Measurements from ENCODE around the gene KCNH4. TPM values are rescaled to one million over a fixed set of nuclear protein-coding genes. Genes with fewer than 3 reads are reported as not detected.
"Not testable (repeated sequence)": the region's sequence is repeated elsewhere in the genome, so short reads cannot be mapped to it uniquely, and the experiment has no call there.

Gene KCNH4
- total RNA-seq, 4 donors from 2014 or later, result 0.30 TPM; not detected in 3

DNA sequence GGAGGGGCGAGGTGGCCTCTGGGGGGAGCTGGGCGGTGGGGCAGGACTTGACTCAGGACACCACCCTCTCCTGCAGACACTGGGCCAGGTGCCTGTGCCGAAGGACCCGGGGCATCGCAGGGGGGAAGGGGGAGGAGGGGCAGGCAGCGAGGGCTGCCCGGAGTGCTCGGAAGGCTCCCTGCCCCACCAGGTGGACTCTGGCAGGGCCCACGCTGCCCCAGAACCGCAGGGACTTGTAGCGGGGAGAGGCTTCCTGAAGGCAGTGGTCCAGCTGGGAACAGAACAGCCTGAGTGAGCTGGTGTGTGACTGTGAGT, 8.7 kb upstream of the KCNH4 start:
- peaks cover 0 to 33% (median 0%) of the 10 kb centered on the region in 3 donors for H3K36me3 ChIP-seq
- 75 to 86% methylated on average over 8 to 9 of the region's 11 CpGs for WGBS, 2 donors

DNA sequence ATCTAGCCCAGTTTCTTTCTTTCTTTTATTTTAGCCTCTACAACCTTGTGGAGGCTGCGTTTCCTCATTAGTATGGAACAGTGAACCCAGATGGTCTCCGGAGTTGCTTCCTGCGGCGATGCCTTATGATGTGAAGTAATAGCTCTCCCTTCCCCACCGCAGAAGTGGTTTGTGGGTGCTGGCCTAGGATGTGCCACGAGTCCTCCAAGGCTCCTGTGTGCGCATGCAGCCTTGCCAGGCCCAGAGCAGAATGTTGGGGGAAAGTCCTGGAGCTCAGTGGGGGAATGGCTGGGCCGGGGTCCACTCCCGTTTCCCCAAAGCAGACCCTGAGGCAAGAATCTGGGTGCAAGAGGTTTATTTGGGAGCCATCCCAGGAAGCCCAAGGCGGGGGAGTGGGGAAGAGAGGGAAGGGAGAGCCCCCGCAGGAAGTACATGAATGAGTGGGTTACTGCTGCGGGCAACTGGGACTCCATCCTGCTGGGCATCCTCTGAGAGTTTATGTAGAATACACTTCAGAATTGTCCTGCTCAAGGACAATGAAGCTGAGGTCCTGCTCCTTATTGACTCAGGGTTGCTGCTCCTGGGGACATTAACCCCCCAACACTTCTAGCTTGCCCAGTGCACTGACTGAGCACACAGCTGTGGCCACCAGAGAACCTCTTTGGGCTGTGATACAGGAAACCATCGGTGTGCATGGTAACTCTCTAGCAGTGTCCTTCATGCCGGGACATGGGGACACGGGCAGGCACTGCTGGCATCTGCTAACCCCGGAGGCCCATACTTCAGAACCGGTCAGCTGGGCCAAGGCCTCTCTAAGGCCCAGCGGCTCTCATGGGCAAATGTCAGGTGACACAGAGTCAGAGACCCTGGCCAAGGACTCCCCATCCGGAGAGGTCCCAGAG, 8.1 kb upstream of the KCNH4 start:
- WGBS, 2 donors, result 74 to 79% methylated on average over 19 of the region's 19 CpGs
- Histone ChIP-seq H3K4me1 (peaks cover 0 to 27% (median 16%) of the 10 kb centered on the region in 4 donors), H3K27ac (no peak overlapping the region), H3K9me3 (no peaks in the 10 kb centered on the region), H3K4me3 (no peak overlapping the region), H3K27me3 (no peaks in the 10 kb centered on the region), H3K36me3 (peaks cover 0 to 33% (median 0%) of the 10 kb centered on the region in 3 donors)
- DNase-seq (ENCODE audit: low spot score in 2 of 2), result no peak
- TF ChIP-seq EP300 (IDR thresholded peaks at IDR 0.05) (no peak), POLR2A (IDR thresholded peaks at IDR 0.05) (no peak)
- TF ChIP-seq, protein P1, sequence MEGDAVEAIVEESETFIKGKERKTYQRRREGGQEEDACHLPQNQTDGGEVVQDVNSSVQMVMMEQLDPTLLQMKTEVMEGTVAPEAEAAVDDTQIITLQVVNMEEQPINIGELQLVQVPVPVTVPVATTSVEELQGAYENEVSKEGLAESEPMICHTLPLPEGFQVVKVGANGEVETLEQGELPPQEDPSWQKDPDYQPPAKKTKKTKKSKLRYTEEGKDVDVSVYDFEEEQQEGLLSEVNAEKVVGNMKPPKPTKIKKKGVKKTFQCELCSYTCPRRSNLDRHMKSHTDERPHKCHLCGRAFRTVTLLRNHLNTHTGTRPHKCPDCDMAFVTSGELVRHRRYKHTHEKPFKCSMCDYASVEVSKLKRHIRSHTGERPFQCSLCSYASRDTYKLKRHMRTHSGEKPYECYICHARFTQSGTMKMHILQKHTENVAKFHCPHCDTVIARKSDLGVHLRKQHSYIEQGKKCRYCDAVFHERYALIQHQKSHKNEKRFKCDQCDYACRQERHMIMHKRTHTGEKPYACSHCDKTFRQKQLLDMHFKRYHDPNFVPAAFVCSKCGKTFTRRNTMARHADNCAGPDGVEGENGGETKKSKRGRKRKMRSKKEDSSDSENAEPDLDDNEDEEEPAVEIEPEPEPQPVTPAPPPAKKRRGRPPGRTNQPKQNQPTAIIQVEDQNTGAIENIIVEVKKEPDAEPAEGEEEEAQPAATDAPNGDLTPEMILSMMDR (IDR thresholded peaks at IDR 0.05), result no peak

More for the DNA sequence above, 8.7 kb upstream of the KCNH4 start:
- Histone ChIP-seq H3K9me3 (no peaks in the 10 kb centered on the region), H3K27me3 (no peaks in the 10 kb centered on the region), H3K4me3 (no peak overlapping the region), H3K4me1 (peaks cover 0 to 25% (median 12%) of the 10 kb centered on the region in 4 donors), H3K27ac (no peak overlapping the region)
- TF ChIP-seq POLR2A (IDR thresholded peaks at IDR 0.05) (no peak), EP300 (IDR thresholded peaks at IDR 0.05) (no peak)
- TF ChIP-seq, protein P1 (IDR thresholded peaks at IDR 0.05), result no peak
- DNase-seq (ENCODE audit: low spot score in 2 of 2), result no peak

DNA sequence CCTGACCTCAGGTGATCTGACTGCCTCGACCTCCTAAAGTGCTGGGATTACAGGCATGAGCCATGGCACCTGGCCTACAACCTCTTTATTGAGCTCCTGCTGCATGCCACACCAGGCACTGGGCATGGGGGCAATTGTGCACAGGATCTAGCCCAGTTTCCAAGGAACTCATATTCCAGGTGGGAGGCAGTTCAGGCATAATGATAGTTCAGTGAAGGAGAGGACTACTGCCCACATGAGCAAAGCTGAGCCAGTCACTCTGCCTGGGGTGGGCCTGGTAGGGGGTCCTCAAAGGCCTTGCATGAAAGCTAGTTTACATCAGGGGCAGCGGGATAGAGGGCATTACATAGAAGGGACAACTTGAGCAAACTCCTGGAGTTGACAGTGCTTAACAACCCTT, 6.9 kb upstream of the KCNH4 start:
- H3K9me3 ChIP-seq, result no peaks in the 10 kb centered on the region
- no peak for DNase-seq (ENCODE audit: low spot score in 2 of 2)
- H3K4me1 ChIP-seq, result peaks cover 0 to 26% (median 11%) of the 10 kb centered on the region in 4 donors
- H3K27ac ChIP-seq, result no peak overlapping the region
- no peak overlapping the region for H3K4me3 ChIP-seq
- H3K27me3 ChIP-seq, result no peaks in the 10 kb centered on the region
- H3K36me3 ChIP-seq, result peaks cover 0 to 33% (median 0%) of the 10 kb centered on the region in 3 donors
- 78 to 90% methylated on average over 2 of the region's 2 CpGs for WGBS, 2 donors
- TF ChIP-seq, protein P1 (IDR thresholded peaks at IDR 0.05), result no peak
- TF ChIP-seq POLR2A (IDR thresholded peaks at IDR 0.05), result no peak
- no peak for TF ChIP-seq EP300 (IDR thresholded peaks at IDR 0.05)

DNA sequence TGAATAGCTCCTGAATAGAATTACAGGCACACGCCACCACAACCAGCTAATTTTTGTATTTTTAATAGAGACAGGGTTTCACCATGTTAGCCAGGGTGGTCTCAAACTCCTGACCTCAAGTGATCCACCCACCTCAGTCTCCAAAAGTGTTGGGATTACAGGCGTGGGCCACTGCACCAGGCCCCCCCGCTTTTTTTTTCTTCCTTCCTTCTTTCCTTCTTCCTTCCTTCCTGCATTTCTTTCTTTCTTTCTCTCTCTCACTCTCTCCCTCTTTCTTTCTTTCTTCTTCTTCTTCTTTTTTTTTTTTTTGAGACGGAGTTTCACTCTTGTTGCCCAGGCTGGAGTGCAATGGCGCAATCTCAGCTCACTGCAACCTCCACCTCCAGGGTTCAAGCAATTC, 5.2 kb upstream of the KCNH4 start:
- not testable (repeated sequence) for DNase-seq (ENCODE audit: low spot score in 2 of 2); H3K27ac ChIP-seq; H3K9me3 ChIP-seq; H3K4me3 ChIP-seq
- WGBS, 2 donors, result 84 to 86% methylated on average over 5 of the region's 5 CpGs
- Histone ChIP-seq H3K36me3 (peaks cover 0 to 21% (median 0%) of the 10 kb centered on the region in 3 donors), H3K27me3 (peaks cover 0 to 16% of the 10 kb centered on the region in 2 donors), H3K4me1 (peaks cover 0 to 26% (median 14%) of the 10 kb centered on the region in 4 donors)

DNA sequence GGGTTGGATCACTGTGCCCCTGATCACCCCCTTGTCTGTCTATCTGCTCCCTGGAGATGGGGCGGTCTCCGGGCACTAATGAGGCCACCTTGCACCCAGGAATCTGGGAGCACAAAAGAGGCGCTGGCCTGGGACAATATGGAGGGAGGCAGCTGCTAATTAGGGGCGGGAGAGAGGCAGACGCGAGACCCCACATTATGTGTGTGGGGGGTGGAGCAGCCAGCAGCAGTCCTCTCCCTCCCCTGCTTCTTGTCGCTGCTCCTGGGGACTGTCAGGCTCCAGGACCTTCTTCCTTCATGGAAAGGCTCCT, 4.6 kb upstream of the KCNH4 start:
- H3K27me3 ChIP-seq, result peaks cover 0 to 22% of the 10 kb centered on the region in 2 donors
- H3K27ac ChIP-seq, result no peak overlapping the region
- H3K4me1 ChIP-seq, result peaks cover 0 to 32% (median 21%) of the 10 kb centered on the region in 4 donors
- TF ChIP-seq EP300 (IDR thresholded peaks at IDR 0.05) (no peak), POLR2A (IDR thresholded peaks at IDR 0.05) (no peak)
- TF ChIP-seq, protein P1 (IDR thresholded peaks at IDR 0.05), result no peak
- 72 to 74% methylated on average over 7 of the region's 7 CpGs for WGBS, 2 donors
- H3K36me3 ChIP-seq, result peaks cover 0 to 15% (median 0%) of the 10 kb centered on the region in 3 donors
- H3K9me3 ChIP-seq, result no peaks in the 10 kb centered on the region
- H3K4me3 ChIP-seq, result no peak overlapping the region
- no peak for DNase-seq (ENCODE audit: low spot score in 2 of 2)

All from tibial nerve (tissue), 4 donors.